Measurements from ENCODE around the gene FAM76A. TPM values are rescaled to one million over a fixed set of nuclear protein-coding genes. Genes with fewer than 3 reads are reported as not detected.
A peak's percentile ranks its signal among the peaks of the same experiment; 100 is the strongest.
"Not testable (repeated sequence)": the region's sequence is repeated elsewhere in the genome, so short reads cannot be mapped to it uniquely, and the experiment has no call there.

The FAM76A gene
- total RNA-seq: 1 to 10 TPM; 5.4 to 7.6 TPM

DNA sequence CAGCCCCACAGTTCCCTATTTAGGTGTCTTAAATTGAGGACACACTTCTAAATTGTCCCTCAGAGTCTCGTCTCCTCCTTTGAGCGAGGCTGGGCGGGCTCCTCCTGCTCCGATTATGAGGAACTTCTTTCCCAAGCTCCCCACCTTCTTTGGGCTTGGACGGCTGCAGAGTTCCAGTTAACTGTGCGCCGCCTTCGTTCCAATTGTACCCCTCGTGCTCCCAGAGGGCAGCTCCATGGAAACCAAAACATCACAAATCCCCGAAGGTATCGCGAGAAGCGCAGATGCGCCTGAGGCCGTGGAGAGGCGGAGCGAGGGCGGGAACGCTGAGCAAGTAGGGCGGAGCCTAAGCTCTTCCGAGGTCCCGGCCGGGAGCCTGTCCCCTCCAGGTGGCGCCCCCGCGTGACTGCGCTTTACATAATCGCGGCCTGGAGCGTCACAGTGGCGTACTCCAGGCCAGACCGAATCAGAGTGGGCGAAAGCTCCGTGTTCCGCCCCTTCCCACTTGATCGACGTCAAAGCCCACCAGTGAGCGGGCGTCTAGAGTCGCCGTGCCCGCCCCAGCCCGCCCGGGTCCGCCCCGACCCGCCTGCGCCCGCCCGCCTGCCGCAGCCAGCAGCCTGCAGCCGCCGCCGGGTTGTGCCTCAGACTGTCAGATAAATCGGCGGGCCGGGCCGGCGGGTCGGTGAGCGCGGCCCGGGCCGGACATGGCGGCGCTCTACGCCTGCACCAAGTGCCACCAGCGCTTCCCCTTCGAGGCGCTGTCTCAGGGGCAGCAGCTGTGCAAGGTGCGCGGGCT, at the start of gene FAM76A:
TSS of gene FAM76A (plus strand) at position 588 of the 799 bp plus-strand sequence. CDS start at position 708, 120 bp downstream.
- H3K27me3 ChIP-seq: no peaks in the 10 kb centered on the region
- peak; percentile 99 to 100 (median 100) for DNase-seq
- H3K9me3 ChIP-seq: no peaks in the 10 kb centered on the region
- WGBS, 2 donors: 1 to 12% methylated on average over 16 to 71 of the region's 72 CpGs
- peak within 1 kb of the TSS; percentile 53 to 93 (median 88) for H3K27ac ChIP-seq
- H3K36me3 ChIP-seq (replicated peaks in 1 of 2; ENCODE audit: insufficient read depth in 1 of 2, low read depth in 2 of 2): no peaks in the 10 kb centered on the region
- H3K4me1 ChIP-seq: peaks cover 11% of the 10 kb centered on the region
- peak; percentile 79 to 88 (median 82) for TF ChIP-seq POLR2A (IDR thresholded peaks at IDR 0.05)
- TF ChIP-seq, protein P1, sequence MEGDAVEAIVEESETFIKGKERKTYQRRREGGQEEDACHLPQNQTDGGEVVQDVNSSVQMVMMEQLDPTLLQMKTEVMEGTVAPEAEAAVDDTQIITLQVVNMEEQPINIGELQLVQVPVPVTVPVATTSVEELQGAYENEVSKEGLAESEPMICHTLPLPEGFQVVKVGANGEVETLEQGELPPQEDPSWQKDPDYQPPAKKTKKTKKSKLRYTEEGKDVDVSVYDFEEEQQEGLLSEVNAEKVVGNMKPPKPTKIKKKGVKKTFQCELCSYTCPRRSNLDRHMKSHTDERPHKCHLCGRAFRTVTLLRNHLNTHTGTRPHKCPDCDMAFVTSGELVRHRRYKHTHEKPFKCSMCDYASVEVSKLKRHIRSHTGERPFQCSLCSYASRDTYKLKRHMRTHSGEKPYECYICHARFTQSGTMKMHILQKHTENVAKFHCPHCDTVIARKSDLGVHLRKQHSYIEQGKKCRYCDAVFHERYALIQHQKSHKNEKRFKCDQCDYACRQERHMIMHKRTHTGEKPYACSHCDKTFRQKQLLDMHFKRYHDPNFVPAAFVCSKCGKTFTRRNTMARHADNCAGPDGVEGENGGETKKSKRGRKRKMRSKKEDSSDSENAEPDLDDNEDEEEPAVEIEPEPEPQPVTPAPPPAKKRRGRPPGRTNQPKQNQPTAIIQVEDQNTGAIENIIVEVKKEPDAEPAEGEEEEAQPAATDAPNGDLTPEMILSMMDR (IDR thresholded peaks at IDR 0.05): peak in 6 of 7 experiments; percentile 27 to 69 (median 46)
- peak within 1 kb of the TSS; percentile 94 to 95 for H3K4me3 ChIP-seq
- ATAC-seq: peak; percentile 98
- intact Hi-C loops (cut with DNase I): no loop called here

DNA sequence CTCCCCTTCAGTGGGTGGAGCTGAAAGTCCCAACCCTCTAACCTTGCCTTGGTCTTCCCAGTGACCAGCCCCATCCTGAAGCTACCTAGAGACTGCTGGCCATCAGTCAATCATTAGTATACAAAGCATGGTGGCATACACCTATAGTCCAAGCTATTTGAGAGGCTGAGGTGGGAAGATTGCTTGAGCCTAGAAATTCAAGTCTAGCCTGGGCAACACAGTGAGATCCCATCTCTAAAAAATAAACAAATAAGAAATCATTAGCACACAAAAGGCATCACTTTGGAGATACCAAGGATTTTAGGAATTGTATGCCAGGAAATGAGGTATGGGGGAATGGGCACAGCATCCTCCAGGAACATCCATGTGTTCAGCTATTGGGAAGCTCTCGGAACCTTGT, 49.4 kb upstream of the FAM76A start:
- 100% methylated on average over 1 of the region's 1 CpG for WGBS, 2 donors
- TF ChIP-seq POLR2A (IDR thresholded peaks at IDR 0.05): no peak
- TF ChIP-seq, protein P1 (IDR thresholded peaks at IDR 0.05): no peak
- peaks cover 14% of the 10 kb centered on the region for H3K4me1 ChIP-seq
- ATAC-seq (no peak), DNase-seq (no peak)
- H3K27me3 ChIP-seq: no peaks in the 10 kb centered on the region
- no peaks in the 10 kb centered on the region for H3K9me3 ChIP-seq
- H3K4me3 ChIP-seq: no peak overlapping the region
- no peak overlapping the region for H3K27ac ChIP-seq
- H3K36me3 ChIP-seq (replicated peaks in 1 of 2; ENCODE audit: insufficient read depth in 1 of 2, low read depth in 2 of 2): no peaks in the 10 kb centered on the region
- intact Hi-C loops (cut with DNase I): no loop called here

- H3K4me1 ChIP-seq: no peaks in the 10 kb centered on the region
- DNase-seq (no peak), ATAC-seq (no peak)
- H3K36me3 ChIP-seq (replicated peaks in 1 of 2; ENCODE audit: insufficient read depth in 1 of 2, low read depth in 2 of 2): no peaks in the 10 kb centered on the region
- no peak overlapping the region for H3K27ac ChIP-seq
- no peak overlapping the region for H3K4me3 ChIP-seq
- no peaks in the 10 kb centered on the region for H3K27me3 ChIP-seq
- intact Hi-C loops (cut with DNase I): no loop called here
- no peak for TF ChIP-seq POLR2A (IDR thresholded peaks at IDR 0.05)
- TF ChIP-seq, protein P1 (IDR thresholded peaks at IDR 0.05): no peak
- peaks cover 0 to 4% (median 0%) of the 10 kb centered on the region in 3 donors for H3K9me3 ChIP-seq
These were observed 47.0 kb upstream of the FAM76A start for GRCh38 chr1:27678747-27679146.

- H3K4me3 ChIP-seq; H3K9me3 ChIP-seq; H3K4me1 ChIP-seq; ATAC-seq; H3K36me3 ChIP-seq (replicated peaks in 1 of 2; ENCODE audit: insufficient read depth in 1 of 2, low read depth in 2 of 2); intact Hi-C loops (cut with DNase I); H3K27ac ChIP-seq; H3K27me3 ChIP-seq; DNase-seq: not testable (repeated sequence)
- WGBS, 2 donors: 88 to 100% methylated on average over 1 to 2 of the region's 2 CpGs
These were observed 45.5 kb upstream of the FAM76A start for GRCh38 chr1:27680225-27680791.

DNA sequence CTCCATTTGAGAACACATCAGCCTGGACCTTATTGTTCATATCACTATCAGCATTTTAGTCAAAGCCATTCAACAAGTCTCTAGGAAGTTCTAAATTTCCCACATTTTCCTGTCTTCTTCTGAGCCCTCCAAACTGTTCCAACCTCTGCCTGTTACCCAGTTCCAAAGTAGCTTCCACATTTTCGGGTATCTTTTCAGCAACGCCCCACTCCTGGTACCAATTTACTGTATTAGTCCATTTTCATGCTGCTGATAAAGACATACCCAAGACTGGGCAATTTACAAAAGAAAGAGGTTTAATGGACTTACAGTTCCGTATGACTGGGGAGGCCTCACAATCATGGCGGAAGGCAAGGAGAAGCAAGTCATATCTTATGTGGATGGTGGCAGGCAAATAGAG, 44.2 kb upstream of the FAM76A start:
- H3K4me1 ChIP-seq; ATAC-seq; H3K4me3 ChIP-seq; H3K9me3 ChIP-seq; H3K36me3 ChIP-seq (replicated peaks in 1 of 2; ENCODE audit: insufficient read depth in 1 of 2, low read depth in 2 of 2); DNase-seq; intact Hi-C loops (cut with DNase I); H3K27me3 ChIP-seq: not testable (repeated sequence)
- 95 to 98% methylated on average over 4 of the region's 4 CpGs for WGBS, 2 donors
- peak overlapping the region in 3 of 4 donors; percentile 38 to 73 (median 61) for H3K27ac ChIP-seq
